Measurements from ENCODE around the gene ETV6.

ETV6 gene

GRCh38 chr12:11777451-11777850 is 128.0 kb downstream of the ETV6 start:
- no peak for DNase-seq (ENCODE audit: low read depth)

GRCh38 chr12:11777962-11778361 is 128.5 kb downstream of the ETV6 start:
- no peak for DNase-seq (ENCODE audit: low read depth)

- DNase-seq (ENCODE audit: low read depth) = no peak
Measured at GRCh38 chr12:11778713-11779685, 129.5 kb downstream of the ETV6 start.

- DNase-seq (ENCODE audit: low read depth) = no peak
Measured at GRCh38 chr12:11780521-11781101, 131.1 kb downstream of the ETV6 start.

- DNase-seq (ENCODE audit: low read depth) = no peak
Measured at GRCh38 chr12:11782914-11783420, 133.5 kb downstream of the ETV6 start.

- no peak for DNase-seq (ENCODE audit: low read depth)
Measured at GRCh38 chr12:11785712-11786111, 136.2 kb downstream of the ETV6 start.

GRCh38 chr12:11786638-11787365 is 137.3 kb downstream of the ETV6 start:
- no peak for DNase-seq (ENCODE audit: low read depth)

- no peak for DNase-seq (ENCODE audit: low read depth)
Measured at GRCh38 chr12:11787437-11787836, 138.0 kb downstream of the ETV6 start.

- no peak for DNase-seq (ENCODE audit: low read depth)
Measured at GRCh38 chr12:11787933-11788849, 138.7 kb downstream of the ETV6 start.

- DNase-seq (ENCODE audit: low read depth) = no peak
Measured at GRCh38 chr12:11793921-11794710, 144.6 kb downstream of the ETV6 start.

- DNase-seq (ENCODE audit: low read depth) = no peak
Measured at GRCh38 chr12:11794751-11795150, 145.3 kb downstream of the ETV6 start.

- no peak for DNase-seq (ENCODE audit: low read depth)
Measured at GRCh38 chr12:11795192-11795912, 145.9 kb downstream of the ETV6 start.

- DNase-seq (ENCODE audit: low read depth) = no peak
Measured at GRCh38 chr12:11795913-11796459, 146.5 kb downstream of the ETV6 start.

- no peak for DNase-seq (ENCODE audit: low read depth)
Measured at GRCh38 chr12:11797317-11797913, 147.9 kb downstream of the ETV6 start.

- no peak for DNase-seq (ENCODE audit: low read depth)
Measured at GRCh38 chr12:11798006-11798708, 148.7 kb downstream of the ETV6 start.

- DNase-seq (ENCODE audit: low read depth) = no peak
Measured at GRCh38 chr12:11798856-11799501, 149.5 kb downstream of the ETV6 start.

GRCh38 chr12:11799502-11799873 is 150.0 kb downstream of the ETV6 start:
- DNase-seq (ENCODE audit: low read depth) = no peak

- DNase-seq (ENCODE audit: low read depth) = no peak
Measured at GRCh38 chr12:11801643-11802042, 152.2 kb downstream of the ETV6 start.

Measured in activated T-helper 1 cell treated with Interleukin-2 at 50 U/mL for 16 hours (primary cell).